Coronary artery (tissue), 2 donors: ENCODE results near the gene PCDHGB4.
"Not testable (repeated sequence)": the region's sequence is repeated elsewhere in the genome, so short reads cannot be mapped to it uniquely, and the experiment has no call there.

Source experiments
- DNase-seq: peaks from one replicate; pipeline ENCODE4 v3.0.0-alpha.2; 2017; ENCODE audit warnings: low spot score
- H3K27ac ChIP-seq, 2 donors: fragments of 200-600 bp; sonication (generic); one replicate each; pipeline ENCODE4 v1.5.1; 2016 to 2019
- H3K4me3 ChIP-seq: fragments of 200-600 bp; sonication (generic); 2 replicates; pipeline ENCODE4 v1.5.1; 2016; ENCODE audit warnings: mild to moderate bottlenecking, moderate library complexity
- CTCF ChIP-seq: fragments of 200-600 bp; sonication (generic); IDR thresholded peaks from one replicate; pipeline ENCODE4 v1.5.1; 2019; ENCODE audit warnings: antibody characterized with exemption

PCDHGB4 gene

GRCh38 chr5:141421489-141421855 is 34.0 kb downstream of the PCDHGB4 start:
- TF ChIP-seq CTCF, result no peak
- no peak overlapping the region for H3K27ac ChIP-seq
- H3K4me3 ChIP-seq, result peak overlapping the region; percentile 60
- no peak for DNase-seq

GRCh38 chr5:141422742-141423291 is 35.3 kb downstream of the PCDHGB4 start:
- Histone ChIP-seq H3K4me3 (peak overlapping the region; percentile 47), H3K27ac (no peak overlapping the region)
- TF ChIP-seq CTCF, result no peak

GRCh38 chr5:141427783-141428426 is 40.4 kb downstream of the PCDHGB4 start:
- H3K27ac ChIP-seq, result no peak overlapping the region
- TF ChIP-seq CTCF, result no peak
- H3K4me3 ChIP-seq, result peak overlapping the region; percentile 35
- DNase-seq, result no peak

More at GRCh38 chr5:141422742-141423291, 35.3 kb downstream of the PCDHGB4 start:
- no peak for DNase-seq

DNA sequence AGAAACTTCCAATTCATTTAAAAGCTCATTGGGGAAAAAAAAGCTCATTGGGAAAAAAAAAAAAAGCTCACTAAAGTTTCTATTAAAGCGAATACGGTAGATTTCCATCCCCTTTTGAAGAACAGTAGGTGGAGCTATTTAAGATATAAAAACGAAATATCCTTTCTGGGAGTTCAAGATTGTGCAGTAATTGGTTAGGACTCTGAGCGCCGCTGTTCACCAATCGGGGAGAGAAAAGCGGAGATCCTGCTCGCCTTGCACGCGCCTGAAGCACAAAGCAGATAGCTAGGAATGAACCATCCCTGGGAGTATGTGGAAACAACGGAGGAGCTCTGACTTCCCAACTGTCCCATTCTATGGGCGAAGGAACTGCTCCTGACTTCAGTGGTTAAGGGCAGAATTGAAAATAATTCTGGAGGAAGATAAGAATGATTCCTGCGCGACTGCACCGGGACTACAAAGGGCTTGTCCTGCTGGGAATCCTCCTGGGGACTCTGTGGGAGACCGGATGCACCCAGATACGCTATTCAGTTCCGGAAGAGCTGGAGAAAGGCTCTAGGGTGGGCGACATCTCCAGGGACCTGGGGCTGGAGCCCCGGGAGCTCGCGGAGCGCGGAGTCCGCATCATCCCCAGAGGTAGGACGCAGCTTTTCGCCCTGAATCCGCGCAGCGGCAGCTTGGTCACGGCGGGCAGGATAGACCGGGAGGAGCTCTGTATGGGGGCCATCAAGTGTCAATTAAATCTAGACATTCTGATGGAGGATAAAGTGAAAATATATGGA is 43.0 kb downstream of the PCDHGB4 start, which contains the start of gene PCDHGA12:
Gene PCDHGA12, plus strand, starts transcription at position 176 of the 782 bp plus-strand sequence. Its CDS starts 253 bp downstream, at position 429.
- H3K4me3 ChIP-seq, result peak within 1 kb of the TSS; percentile 57
- DNase-seq, result no peak
- no peak for TF ChIP-seq CTCF
- H3K27ac ChIP-seq, result peak within 1 kb of the TSS in 1 of 2 donors; percentile 18

DNA sequence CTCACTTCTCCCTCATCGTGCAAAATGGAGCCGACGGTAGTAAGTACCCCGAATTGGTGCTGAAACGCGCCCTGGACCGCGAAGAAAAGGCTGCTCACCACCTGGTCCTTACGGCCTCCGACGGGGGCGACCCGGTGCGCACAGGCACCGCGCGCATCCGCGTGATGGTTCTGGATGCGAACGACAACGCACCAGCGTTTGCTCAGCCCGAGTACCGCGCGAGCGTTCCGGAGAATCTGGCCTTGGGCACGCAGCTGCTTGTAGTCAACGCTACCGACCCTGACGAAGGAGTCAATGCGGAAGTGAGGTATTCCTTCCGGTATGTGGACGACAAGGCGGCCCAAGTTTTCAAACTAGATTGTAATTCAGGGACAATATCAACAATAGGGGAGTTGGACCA is 43.8 kb downstream of the PCDHGB4 start:
- DNase-seq, result no peak
- Histone ChIP-seq H3K27ac (peak overlapping the region in 1 of 2 donors; percentile 18), H3K4me3 (peak overlapping the region; percentile 57)
- TF ChIP-seq CTCF, result no peak

- H3K27ac ChIP-seq, DNase-seq: not testable (repeated sequence)
- peak overlapping the region; percentile 35 for H3K4me3 ChIP-seq
Observed at GRCh38 chr5:141432308-141432707, 44.8 kb downstream of the PCDHGB4 start.

DNA sequence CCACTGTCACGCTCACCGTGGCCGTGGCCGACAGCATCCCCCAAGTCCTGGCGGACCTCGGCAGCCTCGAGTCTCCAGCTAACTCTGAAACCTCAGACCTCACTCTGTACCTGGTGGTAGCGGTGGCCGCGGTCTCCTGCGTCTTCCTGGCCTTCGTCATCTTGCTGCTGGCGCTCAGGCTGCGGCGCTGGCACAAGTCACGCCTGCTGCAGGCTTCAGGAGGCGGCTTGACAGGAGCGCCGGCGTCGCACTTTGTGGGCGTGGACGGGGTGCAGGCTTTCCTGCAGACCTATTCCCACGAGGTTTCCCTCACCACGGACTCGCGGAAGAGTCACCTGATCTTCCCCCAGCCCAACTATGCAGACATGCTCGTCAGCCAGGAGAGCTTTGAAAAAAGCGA is 45.2 kb downstream of the PCDHGB4 start:
- H3K27ac ChIP-seq, DNase-seq: not testable (repeated sequence)
- H3K4me3 ChIP-seq, result peak overlapping the region; percentile 35

GRCh38 chr5:141434006-141434405 is 46.5 kb downstream of the PCDHGB4 start:
- TF ChIP-seq CTCF, result no peak
- Histone ChIP-seq H3K4me3 (no peak overlapping the region), H3K27ac (no peak overlapping the region)
- no peak for DNase-seq
